NB4 (cell line): ENCODE measurements around the gene EEF1AKMT4.

Experiments used
- MYC ChIP-seq: IDR thresholded peaks from 2 replicates; pipeline ENCODE4 v1.6.1; 2011; ENCODE audit warnings: low read depth, low read length
- POLR2A ChIP-seq: IDR thresholded peaks from 2 replicates; pipeline ENCODE4 v1.6.1; 2011; ENCODE audit warnings: mild to moderate bottlenecking; ENCODE audit not compliant: insufficient read length; ENCODE audit errors: extremely low read depth
- TF ChIP-seq, protein P1 (sequence below): IDR thresholded peaks from one replicate; pipeline ENCODE4 v1.5.1; 2012; ENCODE audit warnings: low read depth, low read length
- TF ChIP-seq, protein P2 (sequence below): IDR thresholded peaks from 2 replicates; pipeline ENCODE4 v1.6.1; 2011; ENCODE audit warnings: low read depth, low read length

DNA sequence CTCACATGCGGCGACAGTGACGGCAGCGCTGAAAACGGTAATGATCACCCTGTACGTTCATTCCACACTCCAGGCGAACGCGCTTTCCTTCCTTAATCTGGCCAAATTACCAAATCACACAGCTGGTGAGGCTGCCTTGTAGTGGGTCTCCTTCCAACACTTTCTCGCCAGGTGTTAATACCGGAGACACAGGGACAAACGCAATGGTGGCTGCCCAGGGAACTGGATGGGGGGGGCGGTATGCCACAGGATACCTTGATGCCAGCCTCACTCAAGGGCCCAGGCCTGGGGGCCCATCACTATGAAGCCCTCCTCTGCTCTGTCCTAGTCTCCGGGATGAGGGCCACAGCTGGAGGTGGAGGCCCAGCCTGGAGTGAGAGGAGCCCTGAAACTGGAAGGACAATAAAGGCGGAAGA lies 13.3 kb downstream of the EEF1AKMT4 start:
- TF ChIP-seq, protein P1, sequence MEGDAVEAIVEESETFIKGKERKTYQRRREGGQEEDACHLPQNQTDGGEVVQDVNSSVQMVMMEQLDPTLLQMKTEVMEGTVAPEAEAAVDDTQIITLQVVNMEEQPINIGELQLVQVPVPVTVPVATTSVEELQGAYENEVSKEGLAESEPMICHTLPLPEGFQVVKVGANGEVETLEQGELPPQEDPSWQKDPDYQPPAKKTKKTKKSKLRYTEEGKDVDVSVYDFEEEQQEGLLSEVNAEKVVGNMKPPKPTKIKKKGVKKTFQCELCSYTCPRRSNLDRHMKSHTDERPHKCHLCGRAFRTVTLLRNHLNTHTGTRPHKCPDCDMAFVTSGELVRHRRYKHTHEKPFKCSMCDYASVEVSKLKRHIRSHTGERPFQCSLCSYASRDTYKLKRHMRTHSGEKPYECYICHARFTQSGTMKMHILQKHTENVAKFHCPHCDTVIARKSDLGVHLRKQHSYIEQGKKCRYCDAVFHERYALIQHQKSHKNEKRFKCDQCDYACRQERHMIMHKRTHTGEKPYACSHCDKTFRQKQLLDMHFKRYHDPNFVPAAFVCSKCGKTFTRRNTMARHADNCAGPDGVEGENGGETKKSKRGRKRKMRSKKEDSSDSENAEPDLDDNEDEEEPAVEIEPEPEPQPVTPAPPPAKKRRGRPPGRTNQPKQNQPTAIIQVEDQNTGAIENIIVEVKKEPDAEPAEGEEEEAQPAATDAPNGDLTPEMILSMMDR = no peak
- no peak for TF ChIP-seq POLR2A
- TF ChIP-seq MYC = no peak
- TF ChIP-seq, protein P2, sequence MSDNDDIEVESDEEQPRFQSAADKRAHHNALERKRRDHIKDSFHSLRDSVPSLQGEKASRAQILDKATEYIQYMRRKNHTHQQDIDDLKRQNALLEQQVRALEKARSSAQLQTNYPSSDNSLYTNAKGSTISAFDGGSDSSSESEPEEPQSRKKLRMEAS = no peak
